Mesothelial cell of epicardium (in vitro differentiated cells): ENCODE data around the gene SBNO1. TPM values are rescaled to one million over a fixed set of nuclear protein-coding genes. Genes with fewer than 3 reads are reported as not detected.

ENCODE experiments used
- DNase-seq, 2 experiments: peaks; one replicate each; pipeline ENCODE4 v3.0.0; 2021; ENCODE audit warnings: low spot score in 2 of 2; ENCODE audit not compliant: unreplicated experiment in 2 of 2
- H3K27ac Mint-ChIP-seq: 2 replicates; pipeline ENCODE4 v1.8.0; 2021; ENCODE audit warnings: mixed read lengths
- H3K27me3 Mint-ChIP-seq: 2 replicates; pipeline ENCODE4 v1.8.0; 2021; ENCODE audit warnings: low read depth, mixed read lengths
- H3K36me3 Mint-ChIP-seq: 2 replicates; pipeline ENCODE4 v1.8.0; 2021; ENCODE audit warnings: mixed read lengths
- H3K4me1 Mint-ChIP-seq: 2 replicates; pipeline ENCODE4 v1.8.0; 2021; ENCODE audit warnings: mixed read lengths
- H3K4me3 Mint-ChIP-seq: 2 replicates; pipeline ENCODE4 v1.8.0; 2021; ENCODE audit warnings: mild to moderate bottlenecking, moderate library complexity, mixed read lengths
- H3K9me3 Mint-ChIP-seq: 2 replicates; pipeline ENCODE4 v1.8.0; 2021; ENCODE audit warnings: mixed read lengths
- total RNA-seq: library from RNA; stranded (reverse); gene quantifications from 3 replicates; pipeline ENCODE4 v1.2.1, GENCODE V29; 2021
- TF ChIP-seq, protein P1 (sequence below): fragments of 200-600 bp; sonication (generic); IDR thresholded peaks from one replicate; pipeline ENCODE4 v1.5.0; 2021; ENCODE audit warnings: antibody characterized with exemption; ENCODE audit not compliant: unreplicated experiment

Gene SBNO1
- total RNA-seq, 1 donor from 2014 or later: 38.0 TPM

DNA sequence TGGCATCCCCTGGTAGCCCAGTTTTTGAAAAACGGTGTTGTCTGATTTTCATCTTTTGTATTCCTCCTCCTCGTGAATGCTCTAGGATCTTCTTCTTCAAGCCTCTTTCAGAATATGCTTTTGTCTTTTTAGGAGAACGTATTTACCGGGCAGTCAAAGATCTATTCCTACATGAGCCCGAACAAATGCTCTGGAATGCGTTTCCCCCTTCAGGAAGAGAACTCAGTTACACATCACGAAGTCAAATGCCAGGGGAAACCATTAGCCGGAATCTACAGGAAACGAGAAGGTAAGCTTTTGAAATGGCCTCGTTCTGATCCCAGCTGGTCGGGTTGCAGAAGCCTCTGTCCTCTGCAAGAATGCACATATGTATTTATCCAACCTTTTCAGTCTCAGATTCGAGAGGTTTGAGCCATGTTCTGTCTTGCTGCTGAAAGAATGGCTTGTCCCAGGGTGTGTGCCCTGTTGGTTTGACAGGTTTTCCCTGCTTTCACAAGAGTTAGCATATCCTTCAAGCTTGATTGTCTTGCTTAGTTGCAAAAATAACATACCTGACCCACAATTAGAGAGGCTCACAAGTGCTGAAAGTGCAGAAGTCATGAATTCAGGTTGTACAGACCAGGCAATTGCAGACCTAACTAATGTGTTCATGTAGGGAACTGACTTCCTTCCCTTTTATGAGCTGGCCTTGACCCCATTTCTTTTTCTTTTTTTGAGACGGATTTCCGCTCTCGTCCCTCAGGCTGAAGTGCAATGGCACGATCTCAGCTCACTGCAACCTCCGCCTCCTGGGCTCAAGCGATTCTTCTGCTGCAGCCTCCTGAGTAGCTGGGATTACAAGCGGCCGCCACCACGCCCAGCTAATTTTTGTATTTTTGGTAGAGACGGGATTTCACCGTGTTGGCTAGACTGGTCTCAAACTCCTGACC is 26.1 kb upstream of the SBNO1 start:
- TF ChIP-seq, protein P1, sequence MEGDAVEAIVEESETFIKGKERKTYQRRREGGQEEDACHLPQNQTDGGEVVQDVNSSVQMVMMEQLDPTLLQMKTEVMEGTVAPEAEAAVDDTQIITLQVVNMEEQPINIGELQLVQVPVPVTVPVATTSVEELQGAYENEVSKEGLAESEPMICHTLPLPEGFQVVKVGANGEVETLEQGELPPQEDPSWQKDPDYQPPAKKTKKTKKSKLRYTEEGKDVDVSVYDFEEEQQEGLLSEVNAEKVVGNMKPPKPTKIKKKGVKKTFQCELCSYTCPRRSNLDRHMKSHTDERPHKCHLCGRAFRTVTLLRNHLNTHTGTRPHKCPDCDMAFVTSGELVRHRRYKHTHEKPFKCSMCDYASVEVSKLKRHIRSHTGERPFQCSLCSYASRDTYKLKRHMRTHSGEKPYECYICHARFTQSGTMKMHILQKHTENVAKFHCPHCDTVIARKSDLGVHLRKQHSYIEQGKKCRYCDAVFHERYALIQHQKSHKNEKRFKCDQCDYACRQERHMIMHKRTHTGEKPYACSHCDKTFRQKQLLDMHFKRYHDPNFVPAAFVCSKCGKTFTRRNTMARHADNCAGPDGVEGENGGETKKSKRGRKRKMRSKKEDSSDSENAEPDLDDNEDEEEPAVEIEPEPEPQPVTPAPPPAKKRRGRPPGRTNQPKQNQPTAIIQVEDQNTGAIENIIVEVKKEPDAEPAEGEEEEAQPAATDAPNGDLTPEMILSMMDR: no peak

DNA sequence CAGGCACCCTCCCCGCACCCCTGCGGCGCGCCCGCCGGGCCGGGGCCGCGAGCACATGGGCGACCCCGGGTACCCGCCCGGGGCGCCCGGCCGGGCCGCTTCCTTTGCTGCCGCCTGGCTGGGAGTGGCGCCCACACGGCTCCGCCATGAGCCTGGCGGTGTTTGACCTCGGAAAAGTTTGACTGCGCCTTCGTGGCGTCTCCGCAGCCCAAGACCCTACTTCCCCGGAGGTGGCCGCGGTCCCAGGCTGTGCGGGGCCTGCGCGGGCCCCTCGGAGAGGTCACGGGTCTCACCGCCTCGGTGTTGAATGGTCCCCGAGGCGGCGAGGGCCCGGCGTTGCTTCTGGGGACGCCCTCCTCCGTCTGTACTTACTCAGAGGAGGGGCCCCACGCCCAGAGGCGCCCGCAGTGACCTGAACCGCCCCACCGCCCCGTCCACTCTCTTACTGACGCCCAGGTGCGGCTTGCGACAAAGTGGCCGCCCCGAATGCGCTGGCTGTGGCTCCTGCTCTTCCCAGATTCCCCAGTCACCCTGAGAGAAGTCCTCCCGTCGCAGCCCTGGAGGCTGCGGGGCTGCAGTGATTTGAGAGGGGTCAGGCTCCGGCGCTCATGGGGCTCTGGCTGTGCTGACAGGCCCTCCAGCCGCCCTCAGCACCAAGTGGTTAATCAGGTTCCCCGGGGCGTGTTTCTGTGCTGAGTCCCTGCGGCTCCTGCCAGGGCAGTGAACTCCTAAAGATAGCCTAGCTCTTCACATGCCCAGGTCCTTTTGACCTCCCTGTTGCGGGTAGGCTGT is 25.1 kb upstream of the SBNO1 start:
- H3K4me1 Mint-ChIP-seq: peaks cover 28% of the 10 kb centered on the region
- peak overlapping the region; percentile 92 for H3K4me3 Mint-ChIP-seq
- TF ChIP-seq, protein P1: no peak
- peak overlapping the region; percentile 89 for H3K27ac Mint-ChIP-seq
- no peaks in the 10 kb centered on the region for H3K9me3 Mint-ChIP-seq
- DNase-seq: peak in 1 of 2 experiments; percentile 50
- H3K27me3 Mint-ChIP-seq: no peaks in the 10 kb centered on the region
- H3K36me3 Mint-ChIP-seq: peaks cover 9% of the 10 kb centered on the region

More for the DNA sequence above, 26.1 kb upstream of the SBNO1 start:
- Mint-ChIP-seq H3K27ac (peak overlapping the region; percentile 89), H3K27me3 (no peaks in the 10 kb centered on the region), H3K4me3 (peak overlapping the region; percentile 92), H3K36me3 (peaks cover 16% of the 10 kb centered on the region), H3K4me1 (peaks cover 28% of the 10 kb centered on the region), H3K9me3 (no peaks in the 10 kb centered on the region)
- no peak for DNase-seq

DNA sequence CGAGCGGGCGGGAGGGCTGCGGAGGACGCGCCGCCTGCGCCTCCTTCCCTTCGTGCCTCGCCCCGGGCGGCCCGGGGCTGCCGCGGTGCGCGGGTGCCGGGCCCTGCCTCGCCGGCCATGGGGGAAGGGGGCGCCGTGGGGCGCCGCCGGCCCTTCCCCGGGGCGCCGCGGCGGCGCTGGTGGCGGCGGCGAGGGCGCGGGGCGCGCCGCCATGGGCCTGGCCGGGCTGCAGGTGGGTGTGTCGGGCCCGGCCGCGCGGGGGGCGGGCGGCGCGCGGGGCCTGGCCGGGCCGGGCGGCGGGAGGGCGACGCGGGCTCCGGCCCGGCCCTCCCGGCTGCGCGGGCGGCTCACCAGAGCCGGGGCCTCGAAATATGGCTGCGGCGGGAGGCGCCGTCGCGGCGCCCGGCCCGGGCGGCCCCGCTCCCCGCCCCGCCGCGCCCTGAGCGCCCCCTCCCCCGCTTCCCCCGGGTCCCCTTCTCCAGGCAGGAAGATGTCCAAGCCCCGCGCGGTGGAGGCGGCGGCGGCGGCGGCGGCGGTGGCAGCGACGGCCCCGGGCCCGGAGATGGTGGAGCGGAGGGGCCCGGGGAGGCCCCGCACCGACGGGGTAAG is 24.4 kb upstream of the SBNO1 start:
- Mint-ChIP-seq H3K27me3 (no peaks in the 10 kb centered on the region), H3K9me3 (no peaks in the 10 kb centered on the region), H3K4me1 (peaks cover 28% of the 10 kb centered on the region), H3K27ac (no peak overlapping the region), H3K4me3 (no peak overlapping the region), H3K36me3 (peaks cover 7% of the 10 kb centered on the region)
- TF ChIP-seq, protein P1: no peak
- DNase-seq: peak in 1 of 2 experiments; percentile 42

DNA sequence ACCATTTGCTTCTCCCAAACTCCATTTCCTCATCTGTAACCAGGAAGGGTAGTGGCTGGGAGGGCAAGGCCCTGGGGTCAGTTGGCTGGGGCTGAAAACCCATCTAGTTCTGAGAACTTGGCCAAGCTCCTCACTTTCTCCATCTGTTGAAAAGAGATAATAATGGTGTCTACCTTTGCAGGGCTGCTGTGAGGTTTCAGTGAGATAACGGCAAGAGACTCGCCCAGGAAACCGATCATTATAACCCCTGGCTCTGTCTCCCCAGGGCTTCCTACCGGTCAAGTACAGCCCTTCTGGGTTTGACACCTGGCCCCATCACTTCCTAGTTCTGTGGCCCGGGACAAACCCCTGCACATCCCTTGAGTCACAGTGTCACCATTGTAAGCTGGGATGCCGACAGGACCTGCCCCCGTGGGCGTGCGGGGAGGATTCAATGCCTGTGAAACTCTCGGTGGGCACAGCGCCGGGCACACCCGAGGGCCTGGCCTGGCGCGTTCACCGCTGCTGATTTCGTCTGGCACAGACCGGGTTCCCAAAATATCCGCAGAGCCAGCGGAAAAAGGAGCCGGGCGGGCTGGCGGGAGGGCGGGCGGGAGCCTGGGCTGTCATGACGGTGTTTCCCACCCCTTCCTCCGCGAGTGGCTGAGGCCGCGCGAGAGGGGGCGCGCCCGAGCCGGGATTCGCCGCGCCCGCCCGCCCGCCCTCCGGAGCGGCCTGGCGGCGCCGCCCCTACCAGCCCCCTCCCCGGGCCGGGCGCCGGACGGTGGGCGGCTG is 23.7 kb upstream of the SBNO1 start:
- no peaks in the 10 kb centered on the region for H3K9me3 Mint-ChIP-seq
- H3K4me1 Mint-ChIP-seq: peaks cover 29% of the 10 kb centered on the region
- peak; percentile 58 to 77 for DNase-seq
- H3K27me3 Mint-ChIP-seq: no peaks in the 10 kb centered on the region
- peak overlapping the region; percentile 82 for H3K4me3 Mint-ChIP-seq
- TF ChIP-seq, protein P1: no peak
- peak overlapping the region; percentile 86 for H3K27ac Mint-ChIP-seq
- H3K36me3 Mint-ChIP-seq: peaks cover 6% of the 10 kb centered on the region
